HG03460 (cell line): ENCODE measurements around the gene ARHGEF7.
"Not testable (repeated sequence)": the region's sequence is repeated elsewhere in the genome, so short reads cannot be mapped to it uniquely, and the experiment has no call there.

Source experiments
- ATAC-seq: cut with Tn5 transposase; IDR thresholded peaks from one replicate; pipeline ENCODE4 v1.9.1; 2021; ENCODE audit not compliant: unreplicated experiment

ARHGEF7 gene, protein sequence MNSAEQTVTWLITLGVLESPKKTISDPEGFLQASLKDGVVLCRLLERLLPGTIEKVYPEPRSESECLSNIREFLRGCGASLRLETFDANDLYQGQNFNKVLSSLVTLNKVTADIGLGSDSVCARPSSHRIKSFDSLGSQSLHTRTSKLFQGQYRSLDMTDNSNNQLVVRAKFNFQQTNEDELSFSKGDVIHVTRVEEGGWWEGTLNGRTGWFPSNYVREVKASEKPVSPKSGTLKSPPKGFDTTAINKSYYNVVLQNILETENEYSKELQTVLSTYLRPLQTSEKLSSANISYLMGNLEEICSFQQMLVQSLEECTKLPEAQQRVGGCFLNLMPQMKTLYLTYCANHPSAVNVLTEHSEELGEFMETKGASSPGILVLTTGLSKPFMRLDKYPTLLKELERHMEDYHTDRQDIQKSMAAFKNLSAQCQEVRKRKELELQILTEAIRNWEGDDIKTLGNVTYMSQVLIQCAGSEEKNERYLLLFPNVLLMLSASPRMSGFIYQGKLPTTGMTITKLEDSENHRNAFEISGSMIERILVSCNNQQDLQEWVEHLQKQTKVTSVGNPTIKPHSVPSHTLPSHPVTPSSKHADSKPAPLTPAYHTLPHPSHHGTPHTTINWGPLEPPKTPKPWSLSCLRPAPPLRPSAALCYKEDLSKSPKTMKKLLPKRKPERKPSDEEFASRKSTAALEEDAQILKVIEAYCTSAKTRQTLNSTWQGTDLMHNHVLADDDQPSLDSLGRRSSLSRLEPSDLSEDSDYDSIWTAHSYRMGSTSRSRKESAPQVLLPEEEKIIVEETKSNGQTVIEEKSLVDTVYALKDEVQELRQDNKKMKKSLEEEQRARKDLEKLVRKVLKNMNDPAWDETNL

DNA sequence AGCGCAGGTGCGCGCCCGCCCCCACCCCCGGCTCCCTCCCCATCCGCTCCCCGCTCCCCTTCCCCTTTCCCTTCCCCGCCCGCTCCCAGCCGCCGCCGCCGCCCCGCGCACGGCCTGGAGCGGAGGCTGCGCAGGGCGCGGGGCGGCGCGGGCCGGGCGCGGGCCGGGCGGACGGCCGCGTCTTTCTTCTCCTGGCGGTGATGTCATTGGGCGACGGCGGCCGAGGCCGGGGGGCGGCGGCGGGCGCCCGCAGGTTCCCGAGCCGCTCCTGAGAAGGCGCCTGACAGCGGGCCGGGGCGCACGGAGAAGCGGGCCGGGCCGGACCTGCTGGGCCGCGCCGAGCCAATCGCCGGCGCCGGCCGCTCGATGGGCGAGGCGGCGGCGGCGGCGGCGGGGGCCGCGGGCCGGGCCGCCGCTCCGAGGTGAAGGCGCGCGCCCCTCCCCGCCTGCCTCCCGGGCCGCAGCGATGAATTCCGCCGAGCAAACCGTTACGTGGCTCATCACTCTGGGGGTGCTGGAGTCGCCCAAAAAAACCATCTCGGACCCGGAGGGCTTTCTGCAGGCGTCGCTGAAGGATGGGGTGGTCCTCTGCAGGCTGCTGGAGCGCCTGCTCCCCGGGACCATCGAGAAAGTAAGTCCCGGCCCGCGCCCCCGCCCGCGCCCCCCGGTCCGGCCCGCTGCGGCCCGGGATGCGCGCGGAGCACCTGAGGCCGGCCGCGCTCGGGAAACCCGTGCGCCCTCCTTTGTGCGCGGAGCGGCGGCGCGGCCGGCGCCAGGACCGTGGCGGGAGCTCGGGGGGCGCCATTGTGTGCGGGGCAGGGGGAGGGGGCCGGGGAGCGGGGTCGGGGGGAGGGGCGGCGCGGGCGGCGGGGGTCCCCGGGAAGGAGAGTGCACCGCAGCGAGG is at the start of gene ARHGEF7:
TSS of gene ARHGEF7 (plus strand) at position 250 of the 904 bp plus-strand sequence. CDS start at position 467, 217 bp downstream.
- ATAC-seq = no peak

DNA sequence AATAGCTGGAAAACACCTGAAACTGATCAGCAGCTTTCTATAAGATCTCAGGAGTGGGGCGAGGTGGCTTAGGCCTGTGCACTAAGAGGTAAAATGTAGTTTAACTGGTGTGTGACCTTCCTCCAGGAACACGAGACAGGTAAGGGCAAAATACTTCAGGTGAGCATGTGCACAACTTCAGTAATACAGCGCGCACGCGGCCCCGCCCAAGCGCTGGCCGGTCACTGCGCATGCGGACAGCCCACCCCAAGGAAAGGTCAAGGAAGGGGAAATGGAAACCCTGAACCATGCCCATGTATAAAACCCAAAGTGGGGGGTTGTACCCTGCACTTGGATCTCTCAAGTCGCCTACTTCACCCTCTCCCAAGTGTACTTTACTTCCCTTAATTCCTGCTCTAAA is 49.4 kb upstream of the ARHGEF7 start:
- ATAC-seq = no peak

DNA sequence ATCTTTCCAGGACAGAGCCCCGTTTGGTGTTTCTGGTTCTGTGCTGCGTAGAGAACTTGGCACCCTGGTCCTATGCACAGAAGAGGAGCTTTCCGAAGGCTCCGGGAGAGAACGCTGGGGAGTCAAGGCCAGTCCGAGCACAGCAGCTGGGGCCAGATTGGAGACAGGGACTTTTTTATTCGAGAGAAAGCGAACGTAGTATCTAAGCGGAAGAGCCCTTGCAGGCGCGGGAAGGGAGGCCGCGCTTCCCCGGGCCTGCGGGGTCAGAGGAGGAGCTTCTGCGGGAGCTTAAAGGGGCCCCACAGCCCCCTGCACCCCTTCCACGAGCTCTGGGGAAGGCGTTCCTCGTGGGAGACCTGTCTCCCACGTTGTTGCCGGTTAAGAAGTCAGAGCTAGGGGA is 48.6 kb upstream of the ARHGEF7 start:
- ATAC-seq = no peak

DNA sequence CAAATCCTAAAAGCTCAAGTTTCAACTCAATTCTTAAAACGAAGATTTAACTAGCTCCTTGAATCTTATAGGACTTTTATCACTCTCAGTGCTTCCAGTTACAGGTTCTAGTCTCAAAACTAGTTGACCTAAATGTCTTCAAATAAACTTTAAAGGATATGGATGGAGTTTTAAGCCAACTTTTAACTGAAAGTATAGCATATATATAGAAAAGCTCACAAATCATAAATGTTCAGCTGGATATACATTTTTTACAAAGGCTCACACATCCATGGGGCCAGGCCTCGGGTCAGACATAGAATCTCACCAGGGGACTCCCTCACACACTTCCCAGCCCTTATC is 47.1 kb upstream of the ARHGEF7 start:
- ATAC-seq = no peak

DNA sequence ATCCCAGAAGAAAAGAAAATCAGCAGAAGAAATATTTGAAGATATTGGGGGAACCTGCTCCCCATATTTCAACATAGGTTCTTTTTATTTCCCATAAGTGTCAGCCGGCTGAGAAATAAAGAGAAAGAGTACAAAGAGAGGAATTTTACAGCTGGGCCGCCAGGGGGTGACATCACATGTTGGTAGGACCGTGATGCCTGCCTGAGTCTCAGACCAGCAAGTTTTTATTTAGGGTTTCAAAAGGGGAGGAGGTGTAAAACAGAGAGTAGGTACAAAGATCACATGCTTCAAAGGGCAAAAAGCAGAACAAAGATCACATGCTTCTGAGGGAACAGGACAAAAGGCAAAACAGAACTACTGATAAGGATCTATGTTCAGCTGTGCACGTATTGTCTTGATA is 44.0 kb upstream of the ARHGEF7 start:
- not testable (repeated sequence) for ATAC-seq

DNA sequence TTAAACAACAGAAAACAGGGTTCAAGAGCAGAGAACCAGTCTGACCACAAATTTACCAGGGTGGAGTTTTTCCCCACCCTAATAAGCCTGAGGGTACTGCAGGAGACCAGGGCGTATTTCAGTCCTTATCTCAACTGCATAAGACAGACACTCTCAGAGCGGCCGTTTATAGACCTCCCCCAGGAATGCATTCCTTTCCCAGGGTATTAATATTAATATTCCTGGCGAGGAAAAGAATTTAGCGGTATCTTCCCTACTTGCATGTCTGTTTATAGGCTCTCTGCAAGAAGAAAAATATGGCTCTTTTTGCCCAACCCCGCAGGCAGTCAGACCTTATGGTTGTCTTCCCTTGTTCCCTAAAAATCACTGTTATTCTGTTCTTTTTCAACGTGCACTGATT is 43.6 kb upstream of the ARHGEF7 start:
- not testable (repeated sequence) for ATAC-seq

DNA sequence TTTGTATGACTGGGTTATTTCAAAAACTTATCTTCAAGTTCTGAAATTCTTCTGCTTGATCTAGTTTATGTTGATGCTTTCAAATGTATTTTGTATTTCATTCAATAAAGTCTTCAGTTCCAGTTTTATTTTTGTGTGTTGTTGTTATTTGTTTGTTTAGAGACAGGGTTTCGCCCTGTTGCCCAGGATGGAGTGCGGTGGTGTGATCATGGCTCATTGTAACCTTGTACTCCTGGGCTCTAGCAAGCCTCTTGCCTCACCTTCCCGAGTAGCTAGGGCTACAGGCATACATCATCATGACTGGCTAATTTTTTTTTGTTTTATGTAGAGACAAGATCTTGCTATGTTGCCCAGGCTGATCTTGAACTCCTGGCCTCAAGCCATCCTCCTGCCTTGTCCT is 40.3 kb upstream of the ARHGEF7 start:
- ATAC-seq = no peak

DNA sequence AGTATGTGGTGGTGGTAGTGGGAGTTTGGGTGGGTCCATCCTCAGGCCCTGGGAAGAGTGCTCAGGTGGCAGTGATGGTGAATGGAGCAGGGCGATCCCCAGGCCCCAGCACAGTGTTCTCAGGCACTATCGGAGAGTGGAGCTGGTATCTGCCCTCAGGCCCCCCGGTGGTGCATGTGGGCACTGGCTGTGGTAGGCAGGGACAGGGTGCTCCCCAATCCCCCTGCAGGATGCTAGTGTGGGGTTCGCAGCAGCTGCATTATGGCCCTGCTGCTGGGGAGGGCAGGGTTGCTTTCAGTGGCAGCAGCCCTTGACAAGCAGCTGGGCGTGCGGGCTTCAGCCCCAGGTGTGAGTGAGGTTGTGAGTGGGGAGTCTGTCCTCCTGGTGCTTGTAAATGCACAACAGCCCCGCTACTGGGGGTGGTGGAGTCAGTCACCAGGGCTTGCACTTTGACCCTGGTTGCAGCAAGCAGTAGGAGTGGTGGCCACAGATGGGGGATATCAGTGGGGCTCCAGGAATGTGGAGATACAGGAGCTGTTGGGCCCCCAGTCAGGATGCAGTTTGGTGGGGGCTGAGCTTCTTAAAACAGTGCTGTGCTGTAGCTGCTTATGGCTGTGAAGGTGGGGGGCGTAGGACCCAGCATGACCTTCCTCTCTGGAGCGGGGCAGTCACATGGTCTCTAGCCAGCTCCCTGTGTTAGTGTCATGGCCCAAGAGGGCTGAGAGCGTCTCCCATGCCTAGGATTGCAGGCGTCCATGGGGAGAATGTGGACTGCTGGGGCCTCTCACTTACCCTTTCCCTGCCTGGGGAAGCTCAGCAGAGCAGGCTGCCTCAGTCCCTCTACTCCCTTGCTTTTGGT is 38.7 kb upstream of the ARHGEF7 start:
- no peak for ATAC-seq

DNA sequence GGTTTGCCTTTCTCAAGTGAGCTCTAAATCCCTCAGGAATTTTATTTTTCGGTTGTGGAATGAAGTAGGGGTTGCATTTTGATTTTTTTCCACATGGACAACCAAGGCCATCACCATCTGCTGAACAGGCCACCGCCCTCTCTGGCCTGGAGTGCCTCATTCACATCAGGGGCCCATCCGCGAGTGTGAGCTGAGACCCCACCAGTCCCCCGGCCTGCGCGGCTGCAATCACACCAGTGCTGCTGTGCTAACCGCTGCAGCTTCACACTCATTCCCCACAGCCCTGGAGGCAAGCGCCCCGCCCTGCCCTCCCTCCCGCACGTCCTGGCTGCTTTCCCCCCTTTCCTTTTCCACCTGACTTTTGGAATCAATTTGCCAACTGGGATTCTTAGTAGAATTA is 35.7 kb upstream of the ARHGEF7 start:
- ATAC-seq = no peak

DNA sequence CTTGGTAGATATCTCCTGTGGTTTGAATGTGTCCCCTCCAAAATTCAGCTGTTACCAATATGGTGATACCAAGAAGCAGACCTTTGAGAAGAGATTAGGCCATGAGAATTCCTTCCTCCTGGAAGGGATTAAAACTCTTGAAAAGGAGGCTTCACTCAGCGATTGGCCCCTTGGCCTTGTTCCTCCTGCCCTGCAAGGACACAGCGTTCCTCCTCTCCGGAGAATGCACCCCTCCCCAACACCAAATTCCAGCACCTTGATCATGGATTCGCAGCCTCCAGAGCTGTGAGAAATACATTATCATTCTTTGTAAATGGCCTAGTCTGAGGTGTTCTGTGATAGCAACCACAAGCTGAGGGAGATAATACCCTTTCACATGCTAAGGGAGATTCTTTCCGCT is 34.5 kb upstream of the ARHGEF7 start:
- no peak for ATAC-seq

DNA sequence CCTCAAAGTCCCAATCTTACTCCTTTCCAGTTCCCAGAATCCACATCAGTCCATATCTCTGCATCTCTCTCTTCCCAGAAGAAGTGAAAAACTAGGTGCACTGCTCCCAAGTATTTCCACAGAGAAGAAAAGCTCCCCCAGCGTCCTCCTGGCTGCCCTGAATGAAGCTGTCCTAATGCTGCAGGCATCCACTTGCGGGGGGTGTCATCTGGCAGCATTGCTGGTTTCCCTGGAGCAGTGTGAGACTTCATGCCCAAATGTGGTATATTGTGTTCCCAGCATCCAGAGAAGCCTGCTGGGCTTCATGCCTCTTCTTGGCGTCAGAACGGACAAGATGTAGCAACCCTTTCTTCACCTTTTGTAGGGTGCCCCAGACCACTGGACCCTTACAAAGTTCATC is 32.9 kb upstream of the ARHGEF7 start:
- no peak for ATAC-seq

DNA sequence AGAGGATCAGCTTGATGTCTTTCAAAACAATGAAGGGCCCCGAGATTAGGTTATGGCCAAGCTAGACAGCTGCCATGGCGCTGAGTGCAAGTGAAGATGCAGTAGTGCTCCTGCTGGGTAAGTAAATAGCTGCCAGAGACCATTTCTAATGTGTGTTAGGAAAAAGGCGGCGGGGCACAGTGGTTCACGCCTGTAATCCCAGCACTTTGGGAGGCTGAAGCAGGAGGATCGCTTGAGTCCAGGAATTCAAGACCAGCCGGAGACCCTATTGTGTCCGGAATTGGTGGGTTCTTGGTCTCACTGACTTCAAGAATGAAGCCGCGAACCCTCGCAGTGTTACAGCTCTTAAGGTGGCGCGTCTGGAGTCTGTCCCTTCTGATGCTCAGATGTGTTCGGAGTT is 32.3 kb upstream of the ARHGEF7 start:
- not testable (repeated sequence) for ATAC-seq

DNA sequence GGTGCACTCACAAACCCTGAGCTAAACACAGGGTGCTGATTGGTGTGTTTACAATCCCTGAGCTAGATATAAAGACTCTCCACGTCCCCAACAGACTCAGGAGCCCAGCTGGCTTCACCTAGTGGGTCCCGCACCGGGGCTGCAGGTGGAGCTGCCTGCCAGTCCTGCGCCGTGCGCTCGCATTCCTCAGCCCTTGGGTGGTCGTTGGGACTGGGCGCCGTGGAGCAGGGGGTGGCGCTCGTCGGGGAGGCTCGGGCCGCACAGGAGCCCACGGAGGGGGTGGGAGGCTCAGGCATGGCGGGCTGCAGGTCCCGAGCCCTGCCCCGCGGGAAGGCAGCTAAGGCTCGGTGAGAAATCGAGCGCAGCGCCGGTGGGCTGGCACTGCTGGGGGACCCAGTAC is 31.4 kb upstream of the ARHGEF7 start:
- ATAC-seq = not testable (repeated sequence)

DNA sequence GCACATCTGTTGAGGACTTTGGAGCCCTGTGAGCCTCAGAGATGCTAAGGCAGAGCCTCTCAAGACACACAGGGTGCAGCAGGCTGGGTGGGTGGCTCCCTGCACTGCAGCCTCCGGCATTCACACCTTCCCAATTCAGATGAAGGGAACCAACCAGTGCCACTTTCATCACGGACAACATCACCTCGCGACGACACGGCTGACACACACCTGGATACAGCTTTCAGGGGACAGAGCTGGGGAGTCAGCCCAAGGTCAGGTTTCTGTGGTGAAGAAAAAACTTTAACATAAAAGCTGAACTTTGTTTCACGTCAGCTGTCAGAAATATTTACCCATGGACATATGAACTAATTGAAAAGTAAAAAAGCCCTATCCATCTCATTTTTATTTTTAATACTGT is 24.9 kb upstream of the ARHGEF7 start:
- ATAC-seq = no peak

DNA sequence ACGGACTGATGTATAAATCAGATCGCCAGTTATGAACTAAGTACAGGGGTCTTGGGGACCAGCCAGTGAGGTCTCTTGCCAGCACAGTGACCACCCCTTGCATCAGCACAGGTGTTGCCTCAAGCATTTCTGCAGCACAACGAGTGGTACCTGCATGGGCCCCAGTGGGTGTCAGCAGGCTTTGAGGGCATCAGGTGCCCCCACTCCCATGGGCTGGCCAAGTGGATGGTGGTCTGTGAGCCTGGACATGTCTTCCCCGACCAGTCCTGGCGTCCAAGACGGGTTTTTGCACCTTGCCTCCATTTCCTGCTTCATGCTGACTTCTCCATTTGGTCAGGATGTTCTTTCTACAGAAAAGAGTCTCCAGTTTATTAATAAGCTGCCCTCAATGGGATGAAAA is 22.4 kb upstream of the ARHGEF7 start:
- ATAC-seq = no peak

DNA sequence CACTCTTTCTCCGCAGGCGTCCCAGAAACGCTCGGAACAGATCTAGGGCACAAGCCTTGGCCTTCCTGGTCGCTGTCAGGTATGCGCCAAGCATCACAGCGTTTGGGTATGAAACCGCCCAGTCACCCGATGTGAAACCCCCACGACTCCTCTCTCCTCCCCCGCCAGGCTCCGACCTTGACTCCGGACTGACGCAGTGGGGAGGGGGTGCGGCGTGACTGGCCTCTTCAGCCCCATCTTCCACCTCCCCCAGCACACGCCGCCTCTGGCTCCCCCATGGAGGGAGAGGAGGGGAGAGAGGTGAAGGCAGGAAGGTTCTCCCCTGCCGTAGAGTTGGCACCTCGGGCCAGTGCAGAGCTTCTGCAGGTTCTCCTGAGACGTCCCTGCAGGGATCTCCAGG is 22.0 kb upstream of the ARHGEF7 start:
- no peak for ATAC-seq

DNA sequence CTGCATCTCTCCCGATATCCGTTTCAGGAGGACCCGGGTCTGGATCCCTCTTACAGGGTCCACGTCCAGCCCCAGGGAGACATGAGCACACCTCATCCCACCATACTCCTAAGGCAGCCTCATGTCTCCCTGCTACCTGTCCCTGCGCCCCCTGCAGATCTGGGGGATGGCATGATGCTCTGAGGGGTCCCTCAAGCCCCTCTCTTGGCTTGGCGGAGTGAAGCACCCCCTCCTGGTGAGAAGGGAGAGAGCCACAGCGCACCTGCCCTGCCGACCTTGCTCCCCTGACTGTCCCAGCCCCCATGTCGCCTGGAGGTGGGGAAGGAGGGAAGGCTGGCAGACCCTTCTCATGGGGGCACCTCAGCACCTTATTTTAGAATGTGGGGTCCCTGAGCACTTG is 21.5 kb upstream of the ARHGEF7 start:
- no peak for ATAC-seq

DNA sequence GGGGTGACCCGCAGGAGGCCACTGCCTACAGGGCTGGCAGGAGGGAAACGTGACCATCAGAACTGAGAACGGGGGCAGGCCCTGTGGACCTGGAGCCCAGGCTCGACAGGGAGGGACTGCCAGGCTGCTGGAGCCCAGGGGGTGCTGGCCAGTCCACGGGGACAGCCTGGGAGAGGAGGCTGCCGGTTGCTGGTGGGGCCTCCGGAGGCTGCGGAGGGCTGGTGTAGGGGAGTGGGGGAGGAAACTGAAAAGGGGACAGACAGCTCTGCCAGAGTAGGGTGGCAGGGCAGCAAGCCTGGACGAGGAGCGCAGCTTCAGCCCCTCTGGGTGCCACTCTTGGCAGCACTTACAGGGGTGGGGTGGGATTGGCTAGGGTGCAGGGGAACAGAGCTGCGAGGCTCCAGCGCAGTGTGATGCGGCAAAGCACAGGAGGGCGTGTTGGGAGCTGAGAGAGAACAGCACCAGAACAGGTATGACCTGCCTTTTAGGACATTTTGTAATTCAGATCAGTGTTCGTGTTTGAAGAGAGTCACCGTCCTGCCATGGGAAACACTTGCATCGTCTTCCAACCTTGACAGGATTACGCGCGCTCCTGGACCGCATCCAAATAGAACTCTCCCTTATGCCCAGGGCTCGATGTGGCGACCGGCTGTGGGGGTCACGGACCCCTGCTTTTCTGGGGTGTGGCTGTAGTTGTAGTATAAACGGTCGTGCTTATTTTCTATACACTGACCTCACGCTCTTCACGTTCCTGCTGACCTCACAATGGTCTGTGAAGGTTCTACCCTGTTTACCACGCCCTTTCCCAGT is 19.9 kb upstream of the ARHGEF7 start:
- ATAC-seq = no peak

DNA sequence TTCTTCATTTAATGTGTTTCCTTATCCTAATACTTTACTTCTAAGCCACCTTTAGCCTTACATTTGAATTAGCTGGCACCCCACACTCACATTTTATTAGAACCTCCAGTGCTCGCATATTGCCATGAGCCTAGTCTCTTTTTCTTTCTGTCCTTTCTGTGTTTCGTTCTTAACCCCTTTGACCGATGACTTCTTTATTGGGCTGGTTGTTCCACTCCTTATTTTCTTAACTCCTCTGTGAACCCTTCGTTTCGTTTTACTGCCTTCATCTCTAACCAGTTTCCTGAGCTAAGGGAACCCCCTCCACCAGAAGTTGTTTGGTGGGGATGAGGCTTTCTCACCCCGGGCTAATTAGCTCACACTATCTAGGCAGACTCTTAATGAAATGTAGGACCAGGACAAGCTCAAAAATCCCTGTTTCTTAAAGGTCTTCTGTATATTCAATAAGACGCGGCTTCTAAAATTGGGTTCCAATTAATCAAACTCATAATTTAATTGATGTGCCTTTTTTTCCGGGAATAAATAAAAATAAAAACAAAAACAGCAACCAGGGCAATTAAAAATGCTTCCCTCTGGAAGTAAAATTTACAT is 19.1 kb upstream of the ARHGEF7 start:
- no peak for ATAC-seq
